ENCODE data around the gene SESN1. TPM values are rescaled to one million over a fixed set of nuclear protein-coding genes. Genes with fewer than 3 reads are reported as not detected.

Gene SESN1
- total and polyA plus RNA-seq, 9 of the 15 experiments (the other 6 are each of a cell fraction or from before 2014, with no cell fraction given) = 3.1 to 13.0 (median 7.4) TPM

DNA sequence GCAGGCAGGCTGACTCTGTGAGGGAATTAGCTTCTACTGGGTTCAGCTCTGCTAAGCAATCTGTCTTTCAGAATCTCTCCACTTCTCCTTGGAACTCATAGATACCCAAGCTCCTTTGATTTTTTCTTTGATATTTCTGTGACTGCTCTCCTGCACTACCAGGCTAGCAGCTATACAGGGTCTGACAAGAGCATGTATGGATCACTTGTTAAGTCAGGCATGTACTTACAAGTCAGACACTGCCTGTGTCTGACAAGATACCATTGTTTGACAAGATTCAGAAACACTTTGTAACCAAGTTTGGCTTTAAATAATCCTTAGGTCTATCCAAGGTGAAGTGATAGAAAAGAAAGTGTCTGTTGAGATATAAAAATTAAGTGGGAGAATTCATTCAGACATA lies 79.5 kb downstream of the SESN1 start:
- no peaks in the 10 kb centered on the region for H3K36me3 ChIP-seq (ENCODE audit: control insufficient read depth, insufficient read depth, low read length)
- H3K9me3 ChIP-seq (replicated peaks; ENCODE audit: control insufficient read depth, insufficient read depth, low read depth, low read length) = no peaks in the 10 kb centered on the region
- ChIA-PET POLR2A (interaction anchor here (2.1 kb wide), 1 partner anchor 19 kb away, joined by 4 read pairs; no protein-coding TSS in a partner anchor), CTCF (ENCODE audit: low intra/inter-chr PET ratio) (no interaction called here)
- H4K20me1 ChIP-seq (replicated peaks; ENCODE audit: control insufficient read depth, insufficient read depth, low read length) = no peaks in the 10 kb centered on the region
- no peak for DNase-seq (ENCODE audit: extremely low read depth in 1 of 4, low spot score in 3 of 4)
- no peak overlapping the region for H3K9ac ChIP-seq (ENCODE audit: insufficient read depth in 1 of 2, low read depth in 2 of 2, low read length in 2 of 2)
- 0 out of 3 replicates have a peak, but pooled peaks cover under 1% of the 10 kb centered on the region for H3K79me2 ChIP-seq (ENCODE audit: control insufficient read depth, insufficient read depth, low read length)
- H3K4me3 ChIP-seq = no peak overlapping the region
- no peak for TF ChIP-seq PHF21A (IDR thresholded peaks at IDR 0.05; ENCODE audit: borderline replicate concordance, low read depth)
- no peak for TF ChIP-seq HDAC8 (tag; IDR thresholded peaks at IDR 0.05)
- no peak for TF ChIP-seq SNRNP70 (optimal IDR thresholded peaks at IDR 0.05; ENCODE audit: low read depth, low read length)
- TF ChIP-seq, protein P1, sequence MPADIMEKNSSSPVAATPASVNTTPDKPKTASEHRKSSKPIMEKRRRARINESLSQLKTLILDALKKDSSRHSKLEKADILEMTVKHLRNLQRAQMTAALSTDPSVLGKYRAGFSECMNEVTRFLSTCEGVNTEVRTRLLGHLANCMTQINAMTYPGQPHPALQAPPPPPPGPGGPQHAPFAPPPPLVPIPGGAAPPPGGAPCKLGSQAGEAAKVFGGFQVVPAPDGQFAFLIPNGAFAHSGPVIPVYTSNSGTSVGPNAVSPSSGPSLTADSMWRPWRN (IDR thresholded peaks at IDR 0.05; ENCODE audit: low read depth) = no peak
- TF ChIP-seq, protein P2, sequence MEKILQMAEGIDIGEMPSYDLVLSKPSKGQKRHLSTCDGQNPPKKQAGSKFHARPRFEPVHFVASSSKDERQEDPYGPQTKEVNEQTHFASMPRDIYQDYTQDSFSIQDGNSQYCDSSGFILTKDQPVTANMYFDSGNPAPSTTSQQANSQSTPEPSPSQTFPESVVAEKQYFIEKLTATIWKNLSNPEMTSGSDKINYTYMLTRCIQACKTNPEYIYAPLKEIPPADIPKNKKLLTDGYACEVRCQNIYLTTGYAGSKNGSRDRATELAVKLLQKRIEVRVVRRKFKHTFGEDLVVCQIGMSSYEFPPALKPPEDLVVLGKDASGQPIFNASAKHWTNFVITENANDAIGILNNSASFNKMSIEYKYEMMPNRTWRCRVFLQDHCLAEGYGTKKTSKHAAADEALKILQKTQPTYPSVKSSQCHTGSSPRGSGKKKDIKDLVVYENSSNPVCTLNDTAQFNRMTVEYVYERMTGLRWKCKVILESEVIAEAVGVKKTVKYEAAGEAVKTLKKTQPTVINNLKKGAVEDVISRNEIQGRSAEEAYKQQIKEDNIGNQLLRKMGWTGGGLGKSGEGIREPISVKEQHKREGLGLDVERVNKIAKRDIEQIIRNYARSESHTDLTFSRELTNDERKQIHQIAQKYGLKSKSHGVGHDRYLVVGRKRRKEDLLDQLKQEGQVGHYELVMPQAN (IDR thresholded peaks at IDR 0.05; ENCODE audit: borderline replicate concordance) = no peak
- no peak for TF ChIP-seq NFIX (CRISPR knock-in tag; IDR thresholded peaks at IDR 0.05; ENCODE audit: low read depth)
- no peak for TF ChIP-seq KDM1A (IDR thresholded peaks at IDR 0.05)
- TF ChIP-seq, protein P3, sequence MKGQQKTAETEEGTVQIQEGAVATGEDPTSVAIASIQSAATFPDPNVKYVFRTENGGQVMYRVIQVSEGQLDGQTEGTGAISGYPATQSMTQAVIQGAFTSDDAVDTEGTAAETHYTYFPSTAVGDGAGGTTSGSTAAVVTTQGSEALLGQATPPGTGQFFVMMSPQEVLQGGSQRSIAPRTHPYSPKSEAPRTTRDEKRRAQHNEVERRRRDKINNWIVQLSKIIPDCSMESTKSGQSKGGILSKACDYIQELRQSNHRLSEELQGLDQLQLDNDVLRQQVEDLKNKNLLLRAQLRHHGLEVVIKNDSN (CRISPR knock-in tag; IDR thresholded peaks at IDR 0.05) = no peak
- TF ChIP-seq ZNF77 (CRISPR knock-in tag; IDR thresholded peaks at IDR 0.05) = no peak
- TF ChIP-seq, protein P4, sequence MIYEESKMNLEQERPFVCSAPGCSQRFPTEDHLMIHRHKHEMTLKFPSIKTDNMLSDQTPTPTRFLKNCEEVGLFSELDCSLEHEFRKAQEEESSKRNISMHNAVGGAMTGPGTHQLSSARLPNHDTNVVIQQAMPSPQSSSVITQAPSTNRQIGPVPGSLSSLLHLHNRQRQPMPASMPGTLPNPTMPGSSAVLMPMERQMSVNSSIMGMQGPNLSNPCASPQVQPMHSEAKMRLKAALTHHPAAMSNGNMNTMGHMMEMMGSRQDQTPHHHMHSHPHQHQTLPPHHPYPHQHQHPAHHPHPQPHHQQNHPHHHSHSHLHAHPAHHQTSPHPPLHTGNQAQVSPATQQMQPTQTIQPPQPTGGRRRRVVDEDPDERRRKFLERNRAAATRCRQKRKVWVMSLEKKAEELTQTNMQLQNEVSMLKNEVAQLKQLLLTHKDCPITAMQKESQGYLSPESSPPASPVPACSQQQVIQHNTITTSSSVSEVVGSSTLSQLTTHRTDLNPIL (CRISPR knock-in tag; IDR thresholded peaks at IDR 0.05) = no peak
- TF ChIP-seq, protein P5, sequence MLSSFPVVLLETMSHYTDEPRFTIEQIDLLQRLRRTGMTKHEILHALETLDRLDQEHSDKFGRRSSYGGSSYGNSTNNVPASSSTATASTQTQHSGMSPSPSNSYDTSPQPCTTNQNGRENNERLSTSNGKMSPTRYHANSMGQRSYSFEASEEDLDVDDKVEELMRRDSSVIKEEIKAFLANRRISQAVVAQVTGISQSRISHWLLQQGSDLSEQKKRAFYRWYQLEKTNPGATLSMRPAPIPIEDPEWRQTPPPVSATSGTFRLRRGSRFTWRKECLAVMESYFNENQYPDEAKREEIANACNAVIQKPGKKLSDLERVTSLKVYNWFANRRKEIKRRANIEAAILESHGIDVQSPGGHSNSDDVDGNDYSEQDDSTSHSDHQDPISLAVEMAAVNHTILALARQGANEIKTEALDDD (IDR thresholded peaks at IDR 0.05) = no peak
- TF ChIP-seq NR2C2 (CRISPR knock-in tag; IDR thresholded peaks at IDR 0.05) = no peak
- no peak for TF ChIP-seq NR2C2 (tag; IDR thresholded peaks at IDR 0.05)
- TF ChIP-seq MCM3 (IDR thresholded peaks at IDR 0.05) = no peak
- no peak for TF ChIP-seq ZNF778 (CRISPR knock-in tag; IDR thresholded peaks at IDR 0.05)
- H3K27me3 ChIP-seq (ENCODE audit: control insufficient read depth in 2 of 2, insufficient read depth in 2 of 2, low read length in 2 of 2) = no peaks in the 10 kb centered on the region
- no peak overlapping the region for H3K4me2 ChIP-seq (ENCODE audit: insufficient read depth, low read length)
- intact Hi-C loops (cut with micrococcal nuclease) = no loop called here
- FAIRE-seq = no peak
- H3K9me1 ChIP-seq (ENCODE audit: control insufficient read depth, insufficient read depth, low read length) = no peaks in the 10 kb centered on the region
- in situ Hi-C loops (cut with MboI) = no loop called here
- H3K4me1 ChIP-seq (replicated peaks in 1 of 2; ENCODE audit: control insufficient read depth in 2 of 2, insufficient read depth in 2 of 2, low read length in 2 of 2) = peaks cover 0 to 11% of the 10 kb centered on the region in 2 experiments; a peak in 3 of 5 replicates
- BruUV-seq (replicated peaks) = no TSS peak
- H2AFZ ChIP-seq (ENCODE audit: low read depth, low read length) = no peak overlapping the region
- H3K27ac ChIP-seq (ENCODE audit: extremely low read depth, low read depth, low read length) = no peak overlapping the region
- peak; percentile 33; the same call in 2 of the 3 replicates for ATAC-seq
